Heart right ventricle (tissue), 16 donors: ENCODE results near the gene CRB2. TPM values are rescaled to one million over a fixed set of nuclear protein-coding genes. Genes with fewer than 3 reads are reported as not detected.

Experiments
- ATAC-seq, 8 donors: fragments of 200-7000 bp; cut with Tn5 transposase; one replicate each; pipeline ENCODE4 v1.9.1; 2020; ENCODE audit warnings: mild to moderate bottlenecking in 8 of 8, moderate library complexity in 8 of 8, moderate number of reproducible peaks in 1 of 8
- DNase-seq, 2 donors: peaks; one replicate each; pipeline ENCODE4 v3.0.0-alpha.2; 2020
- H3K27ac ChIP-seq, 10 donors: fragments of 200-600 bp; sonication (generic) in 2 of 10; one replicate each; pipeline versions ENCODE4 v1.5.0 to v1.8.0; 2020 to 2022; ENCODE audit warnings: mild to moderate bottlenecking in 3 of 10
- H3K27me3 ChIP-seq, 7 donors: fragments of 200-600 bp; one replicate each; pipeline ENCODE4 v1.8.0; 2021 to 2022; ENCODE audit warnings: mild to moderate bottlenecking in 2 of 7
- H3K36me3 ChIP-seq, 9 donors: fragments of 200-600 bp; sonication (generic) in 1 of 9; one replicate each; pipeline versions ENCODE4 v1.5.0 to v1.8.0; 2020 to 2022; ENCODE audit warnings: mild to moderate bottlenecking in 2 of 9
- H3K4me1 ChIP-seq, 9 donors: fragments of 200-600 bp; sonication (generic) in 1 of 9; one replicate each; pipeline versions ENCODE4 v1.5.0 to v1.8.0; 2020 to 2022; ENCODE audit warnings: mild to moderate bottlenecking in 4 of 9
- H3K4me3 ChIP-seq, 10 donors: fragments of 200-600 bp; sonication (generic) in 2 of 10; one replicate each; pipeline versions ENCODE4 v1.5.0 to v1.8.0; 2020 to 2022; ENCODE audit warnings: mild to moderate bottlenecking in 7 of 10, moderate library complexity in 2 of 10
- H3K9me3 ChIP-seq, 11 donors: fragments of 200-600 bp in 10 of 11; sonication (generic) in 2 of 11; one replicate each; pipeline versions ENCODE4 v1.5.0 to v1.8.0; 2013 to 2022; ENCODE audit warnings: mild to moderate bottlenecking in 2 of 11, control low read depth in 1 of 11, moderate library complexity in 1 of 11
- CTCF ChIP-seq, 9 donors: fragments of 200-600 bp; sonication (generic) in 2 of 9; IDR thresholded peaks; one replicate each; pipeline versions ENCODE4 v1.5.0 to v1.8.0; 2021 to 2022; ENCODE audit warnings: antibody characterized with exemption in 9 of 9, mild to moderate bottlenecking in 5 of 9, moderate library complexity in 1 of 9
- WGBS, 2 donors: extraction: QIAGEN DNeasy Blood & Tissue Kit; methylation state at CpG; one replicate each; pipeline ENCODE4 v1.1.7; 2013; ENCODE audit warnings: inconsistent platforms in 1 of 2; 5-methylcytosine and 5-hydroxymethylcytosine counted together
- intact Hi-C, 10 donors: fragments of 100-400 bp; cut with DNase I; formaldehyde crosslinking; loops; one replicate each; pipeline versions ENCODE4 v1.11.1 to v1.14.2; 2022
- polyA plus RNA-seq, 2 donors: library from polyadenylated mRNA; stranded (reverse); fragments of 200-250 nt; gene quantifications; one replicate each; pipeline ENCODE4 v1.2.3, GENCODE V29; 2013
- total RNA-seq, 10 donors: library from RNA; stranded (reverse); fragmentation: NEBNext Ultra II Directional in 3 of 10; extraction: Animal tissue kit (Norgen Biotek cat#: 25700) in 3 of 10; gene quantifications; one replicate each; pipeline versions ENCODE4 v1.2.1 to v1.2.4, GENCODE V29; 2021 to 2023
- donor health status: Arrhythmogenic right ventricular cardiomyopathy.
- donor health status: ischemic (EF 13 %, LVEDD 7.1; RV severe dilation, severe dysfunction).
- donor health status: healthy with polysubstance abuse.
- donor health status: DM: no; HTN: yes; CAD: no.
- donor health status: DM: no; HTN: no; CAD: no.
- donor health status: ischemic (EF 25% LVEDD 6.9; RV normal size, moderate dysfunction).
- donor health status: ischemic (EF 25% LVEDD 5.7; RV mildly dilated, moderate dysfunction).
- donor health status: healthy.
- donor health status: DM: yes; HTN: yes; CAD: no.
- donor health status: Ischemic cardiomyopathy.
- donor health status: ischemic (EF 35%, LVEDD 5.7; RV mildly dilated, moderate dysfunction).
- donor health status: nonischemic (EF 11% LVEDD 7.7; RV severe dilation, severe dysfunction).
- donor health status: DM: yes; HTN: yes; CAD: no.
- donor health status: PGD.
- donor health status: ischemic (EF 29% LVEDD 5.4; RV normal size, mild dysfunction).
- donor health status: nonischemic (EF 23%, LVEDD 6.1; RV moderate dilation, normal function).

The CRB2 gene
- total and polyA plus RNA-seq, 12 donors = 0.01 to 0.24 (median 0.09) TPM; not detected in 9

GRCh38 chr9:123359106-123359505, 3.1 kb downstream of the CRB2 start:
- peaks cover 0 to 36% (median 9%) of the 10 kb centered on the region in 7 donors for H3K27me3 ChIP-seq
- H3K27ac ChIP-seq = no peak overlapping the region
- DNase-seq (no peak), ATAC-seq (no peak)
- intact Hi-C loops = loop anchor here in 3 of 10 donors (10.0 kb wide), 3 partner anchors 274 to 894 kb away; no protein-coding TSS in a partner anchor
- no peaks in the 10 kb centered on the region for H3K9me3 ChIP-seq
- H3K36me3 ChIP-seq = no peaks in the 10 kb centered on the region
- TF ChIP-seq CTCF (IDR thresholded peaks at IDR 0.05) = no peak
- WGBS, 2 donors = 81 to 94% methylated on average over 2 of the region's 2 CpGs
- H3K4me1 ChIP-seq = peaks cover 0 to 12% (median 0%) of the 10 kb centered on the region in 9 donors
- no peak overlapping the region for H3K4me3 ChIP-seq

GRCh38 chr9:123359546-123359945, 3.5 kb downstream of the CRB2 start:
- DNase-seq (no peak), ATAC-seq (no peak)
- H3K9me3 ChIP-seq = no peaks in the 10 kb centered on the region
- H3K4me1 ChIP-seq = peaks cover 0 to 9% (median 0%) of the 10 kb centered on the region in 9 donors
- peaks cover 0 to 31% (median 5%) of the 10 kb centered on the region in 7 donors for H3K27me3 ChIP-seq
- H3K27ac ChIP-seq = no peak overlapping the region
- no peak for TF ChIP-seq CTCF (IDR thresholded peaks at IDR 0.05)
- H3K4me3 ChIP-seq = no peak overlapping the region
- no peaks in the 10 kb centered on the region for H3K36me3 ChIP-seq
- intact Hi-C loops = loop anchor here in 3 of 10 donors (10.0 kb wide), 3 partner anchors 275 to 895 kb away; no protein-coding TSS in a partner anchor
- 81 to 89% methylated on average over 3 of the region's 3 CpGs for WGBS, 2 donors

GRCh38 chr9:123360161-123361085, 4.4 kb downstream of the CRB2 start:
- ATAC-seq (peak in 1 of 8 donors; percentile 29), DNase-seq (no peak)
- peaks cover 0 to 9% (median 0%) of the 10 kb centered on the region in 9 donors for H3K4me1 ChIP-seq
- H3K9me3 ChIP-seq = no peaks in the 10 kb centered on the region
- H3K27me3 ChIP-seq = peaks cover 0 to 23% (median 0%) of the 10 kb centered on the region in 7 donors
- H3K36me3 ChIP-seq = no peaks in the 10 kb centered on the region
- H3K27ac ChIP-seq = no peak overlapping the region
- no peak for TF ChIP-seq CTCF (IDR thresholded peaks at IDR 0.05)
- intact Hi-C loops = no loop called here
- 30 to 33% methylated on average over 22 of the region's 22 CpGs for WGBS, 2 donors
- no peak overlapping the region for H3K4me3 ChIP-seq

- ATAC-seq = no peak
- no peak for TF ChIP-seq CTCF (IDR thresholded peaks at IDR 0.05)
These were observed 5.2 kb downstream of the CRB2 start for GRCh38 chr9:123361086-123361730.

More at GRCh38 chr9:123361086-123361730, 5.2 kb downstream of the CRB2 start:
- no peak for DNase-seq
- intact Hi-C loops = no loop called here
- no peak overlapping the region for H3K4me3 ChIP-seq
- H3K4me1 ChIP-seq = peaks cover 0 to 9% (median 0%) of the 10 kb centered on the region in 9 donors
- H3K27ac ChIP-seq = no peak overlapping the region
- 28 to 37% methylated on average over 10 of the region's 10 CpGs for WGBS, 2 donors
- H3K36me3 ChIP-seq = no peaks in the 10 kb centered on the region
- peaks cover 0 to 19% (median 0%) of the 10 kb centered on the region in 7 donors for H3K27me3 ChIP-seq
- H3K9me3 ChIP-seq = no peaks in the 10 kb centered on the region
